HEK293 (cell line): ENCODE measurements around the gene ACHE.

Source experiments
- FEZF1 ChIP-seq: fragments of 450-650 bp; formaldehyde crosslinking; IDR thresholded peaks from 2 replicates; pipeline ENCODE4 v1.5.1; 2016; ENCODE audit warnings: missing biosample characterization, missing genetic modification characterization
- GFI1B ChIP-seq: fragments of 450-650 bp; formaldehyde crosslinking; IDR thresholded peaks from 2 replicates; pipeline ENCODE4 v1.5.1; 2016; ENCODE audit warnings: missing biosample characterization, missing genetic modification characterization
- GLI2 ChIP-seq: fragments of 450-650 bp; formaldehyde crosslinking; IDR thresholded peaks from 2 replicates; pipeline ENCODE4; 2017; ENCODE audit warnings: missing biosample characterization, missing genetic modification characterization, low read depth, borderline replicate concordance
- GLI4 ChIP-seq: fragments of 450-650 bp; formaldehyde crosslinking; IDR thresholded peaks from 2 replicates; pipeline ENCODE4 v1.5.1; 2016; ENCODE audit warnings: missing biosample characterization, missing genetic modification characterization
- HOXA7 ChIP-seq: sonication (generic); formaldehyde crosslinking; IDR thresholded peaks from 2 replicates; pipeline ENCODE4 v1.8.1; 2022; ENCODE audit warnings: missing genetic modification reagents, borderline replicate concordance
- KLF1 ChIP-seq: fragments of 450-650 bp; formaldehyde crosslinking; IDR thresholded peaks from 2 replicates; pipeline ENCODE4 v1.5.1; 2016; ENCODE audit warnings: missing biosample characterization, missing genetic modification characterization
- PRDM1 ChIP-seq: fragments of 450-650 bp; formaldehyde crosslinking; IDR thresholded peaks from 2 replicates; pipeline ENCODE4; 2016; ENCODE audit warnings: missing biosample characterization, missing genetic modification characterization
- SCRT1 ChIP-seq: fragments of 450-650 bp; formaldehyde crosslinking; IDR thresholded peaks from 2 replicates; pipeline ENCODE4 v1.5.1; 2016; ENCODE audit warnings: missing biosample characterization, missing genetic modification characterization, borderline replicate concordance
- ZBTB21 ChIP-seq: fragments of 450-650 bp; formaldehyde crosslinking; IDR thresholded peaks from 2 replicates; pipeline ENCODE4 v1.5.1; 2017; ENCODE audit warnings: missing biosample characterization, missing genetic modification characterization
- ZFHX2 ChIP-seq: fragments of 450-650 bp; formaldehyde crosslinking; conservative IDR thresholded peaks from 2 replicates; pipeline ENCODE4 v1.5.1; 2016; ENCODE audit warnings: missing biosample characterization, missing genetic modification characterization
- ZNF175 ChIP-seq: fragments of 450-650 bp; formaldehyde crosslinking; IDR thresholded peaks from 2 replicates; pipeline ENCODE4 v1.5.1; 2016; ENCODE audit warnings: missing biosample characterization, missing genetic modification characterization
- ZNF23 ChIP-seq: fragments of 450-650 bp; formaldehyde crosslinking; IDR thresholded peaks from 2 replicates; pipeline ENCODE4 v1.5.1; 2016; ENCODE audit warnings: missing biosample characterization, missing genetic modification characterization, borderline replicate concordance
- ZNF24 ChIP-seq: fragments of 450-650 bp; formaldehyde crosslinking; IDR thresholded peaks from 2 replicates; pipeline ENCODE4 v1.5.1; 2016; ENCODE audit warnings: missing biosample characterization, missing genetic modification characterization
- ZNF394 ChIP-seq: fragments of 450-650 bp; formaldehyde crosslinking; IDR thresholded peaks from 2 replicates; pipeline ENCODE4 v1.5.1; 2016; ENCODE audit warnings: missing biosample characterization, missing genetic modification characterization, mild to moderate bottlenecking, moderate library complexity, borderline replicate concordance
- ZNF404 ChIP-seq: fragments of 450-650 bp; formaldehyde crosslinking; IDR thresholded peaks from 2 replicates; pipeline ENCODE4 v1.5.1; 2017; ENCODE audit warnings: missing biosample characterization, missing genetic modification characterization
- ZNF596 ChIP-seq: fragments of 450-650 bp; IDR thresholded peaks from 2 replicates; pipeline ENCODE4 v1.5.0; 2018; ENCODE audit warnings: missing biosample characterization, mild to moderate bottlenecking, missing genetic modification characterization, moderate library complexity
- ZNF624 ChIP-seq: fragments of 450-650 bp; formaldehyde crosslinking; IDR thresholded peaks from 2 replicates; pipeline ENCODE4 v1.5.1; 2017; ENCODE audit warnings: missing biosample characterization, missing genetic modification characterization
- ZNF639 ChIP-seq: fragments of 450-650 bp; formaldehyde crosslinking; IDR thresholded peaks from 2 replicates; pipeline ENCODE4 v1.5.1; 2016; ENCODE audit warnings: missing biosample characterization, missing genetic modification characterization
- ZNF747 ChIP-seq: fragments of 450-650 bp; formaldehyde crosslinking; IDR thresholded peaks from 2 replicates; pipeline ENCODE4 v1.5.1; 2016; ENCODE audit warnings: missing biosample characterization, missing genetic modification characterization
- ZNF837 ChIP-seq: fragments of 450-650 bp; formaldehyde crosslinking; IDR thresholded peaks from 2 replicates; pipeline ENCODE4 v1.5.1; 2016; ENCODE audit warnings: missing biosample characterization, missing genetic modification characterization
- ZSCAN16 ChIP-seq: fragments of 450-650 bp; formaldehyde crosslinking; IDR thresholded peaks from 2 replicates; pipeline ENCODE4 v1.5.1; 2016; ENCODE audit warnings: missing biosample characterization, missing genetic modification characterization
- ZXDB ChIP-seq: fragments of 450-650 bp; formaldehyde crosslinking; IDR thresholded peaks from 2 replicates; pipeline ENCODE4 v1.5.1; 2016; ENCODE audit warnings: missing biosample characterization, missing genetic modification characterization
- TF ChIP-seq, protein P1 (sequence below): fragments of 450-650 bp; formaldehyde crosslinking; IDR thresholded peaks from 2 replicates; pipeline ENCODE4 v1.5.1; 2016; ENCODE audit warnings: missing biosample characterization, missing genetic modification characterization
- TF ChIP-seq, protein P2 (sequence below): fragments of 450-650 bp; formaldehyde crosslinking; conservative IDR thresholded peaks from 2 replicates; pipeline ENCODE4 v1.5.1; 2016; ENCODE audit warnings: low read depth, missing biosample characterization, missing genetic modification characterization
- TF ChIP-seq, protein P3 (sequence below): fragments of 450-650 bp; formaldehyde crosslinking; IDR thresholded peaks from 2 replicates; pipeline ENCODE4 v1.5.1; 2016; ENCODE audit warnings: missing biosample characterization, missing genetic modification characterization, low read depth

Gene ACHE

DNA sequence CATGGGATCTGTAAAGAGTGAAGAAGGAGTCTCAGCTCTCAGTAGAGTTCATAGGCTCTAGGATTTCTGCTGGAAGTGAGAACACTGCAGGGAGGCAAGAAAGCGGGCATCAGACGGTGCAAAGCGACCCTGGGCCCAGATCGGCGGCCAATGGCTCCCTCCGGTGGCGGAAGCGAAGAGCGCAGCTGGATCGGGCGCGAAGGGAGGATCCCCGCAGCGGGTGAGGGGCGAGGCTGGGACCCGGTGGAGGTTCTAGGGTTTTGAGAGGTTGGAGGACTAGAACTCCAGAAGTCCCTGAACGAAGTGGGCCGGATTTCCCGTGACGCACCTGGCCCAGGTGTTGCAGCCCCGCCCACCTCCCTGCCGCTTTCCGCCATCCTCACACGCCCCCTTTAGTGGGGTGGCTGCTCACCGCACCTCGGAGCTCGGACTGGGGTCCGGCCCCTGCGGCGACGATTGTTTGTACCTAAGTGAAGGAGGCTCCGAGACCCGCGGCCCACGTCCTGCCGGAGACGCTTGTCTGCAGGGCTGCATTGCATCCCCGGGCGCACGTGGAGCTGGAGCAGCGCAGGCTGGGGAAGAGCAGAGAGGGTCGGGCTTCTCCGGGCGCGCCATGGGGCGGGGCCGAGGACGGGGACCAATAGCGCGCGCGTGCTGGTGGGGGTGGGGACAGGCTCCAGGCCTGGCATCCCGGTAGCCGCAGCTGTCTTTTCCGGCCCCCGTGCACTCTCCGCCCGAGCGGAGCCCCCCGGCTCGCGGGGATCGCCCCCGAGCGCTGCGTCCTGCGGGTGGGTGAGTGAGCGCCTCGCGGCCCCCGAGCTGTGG is 43.4 kb downstream of the ACHE start, which contains the start of gene SLC12A9 (continued):
- TF ChIP-seq ZNF639 (tag by site-specific recombination) (no peak), ZFHX2 (peak; percentile 50; the same call in 1 of the 2 replicates), KLF1 (tag by site-specific recombination) (peak; percentile 55), ZNF837 (tag by site-specific recombination) (no peak), ZNF394 (tag by site-specific recombination) (peak; percentile 98; the same call in 1 of the 2 replicates), ZSCAN16 (tag by site-specific recombination) (0 out of 2 replicates have a peak, but pooled peaks have one; percentile 27), GFI1B (no peak), GLI4 (0 out of 2 replicates have a peak, but pooled peaks have one; percentile 23), FEZF1 (no peak), HOXA7 (CRISPR knock-in tag) (no peak), ZNF624 (no peak), ZXDB (tag by site-specific recombination) (peak; percentile 66), ZNF24 (peak; percentile 53), ZNF747 (tag by site-specific recombination) (no peak), ZBTB21 (tag by site-specific recombination) (0 out of 2 replicates have a peak, but pooled peaks have one; percentile 13), SCRT1 (tag by site-specific recombination) (no peak), ZNF404 (tag by site-specific recombination) (no peak), PRDM1 (tag by site-specific recombination) (no peak), GLI2 (tag by site-specific recombination) (no peak), ZNF23 (tag by site-specific recombination) (no peak), ZNF175 (tag by site-specific recombination) (no peak), ZNF596 (tag by site-specific recombination) (no peak)
- TF ChIP-seq, protein P1, sequence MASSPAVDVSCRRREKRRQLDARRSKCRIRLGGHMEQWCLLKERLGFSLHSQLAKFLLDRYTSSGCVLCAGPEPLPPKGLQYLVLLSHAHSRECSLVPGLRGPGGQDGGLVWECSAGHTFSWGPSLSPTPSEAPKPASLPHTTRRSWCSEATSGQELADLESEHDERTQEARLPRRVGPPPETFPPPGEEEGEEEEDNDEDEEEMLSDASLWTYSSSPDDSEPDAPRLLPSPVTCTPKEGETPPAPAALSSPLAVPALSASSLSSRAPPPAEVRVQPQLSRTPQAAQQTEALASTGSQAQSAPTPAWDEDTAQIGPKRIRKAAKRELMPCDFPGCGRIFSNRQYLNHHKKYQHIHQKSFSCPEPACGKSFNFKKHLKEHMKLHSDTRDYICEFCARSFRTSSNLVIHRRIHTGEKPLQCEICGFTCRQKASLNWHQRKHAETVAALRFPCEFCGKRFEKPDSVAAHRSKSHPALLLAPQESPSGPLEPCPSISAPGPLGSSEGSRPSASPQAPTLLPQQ (tag by site-specific recombination) = peak; percentile 77
- TF ChIP-seq, protein P2, sequence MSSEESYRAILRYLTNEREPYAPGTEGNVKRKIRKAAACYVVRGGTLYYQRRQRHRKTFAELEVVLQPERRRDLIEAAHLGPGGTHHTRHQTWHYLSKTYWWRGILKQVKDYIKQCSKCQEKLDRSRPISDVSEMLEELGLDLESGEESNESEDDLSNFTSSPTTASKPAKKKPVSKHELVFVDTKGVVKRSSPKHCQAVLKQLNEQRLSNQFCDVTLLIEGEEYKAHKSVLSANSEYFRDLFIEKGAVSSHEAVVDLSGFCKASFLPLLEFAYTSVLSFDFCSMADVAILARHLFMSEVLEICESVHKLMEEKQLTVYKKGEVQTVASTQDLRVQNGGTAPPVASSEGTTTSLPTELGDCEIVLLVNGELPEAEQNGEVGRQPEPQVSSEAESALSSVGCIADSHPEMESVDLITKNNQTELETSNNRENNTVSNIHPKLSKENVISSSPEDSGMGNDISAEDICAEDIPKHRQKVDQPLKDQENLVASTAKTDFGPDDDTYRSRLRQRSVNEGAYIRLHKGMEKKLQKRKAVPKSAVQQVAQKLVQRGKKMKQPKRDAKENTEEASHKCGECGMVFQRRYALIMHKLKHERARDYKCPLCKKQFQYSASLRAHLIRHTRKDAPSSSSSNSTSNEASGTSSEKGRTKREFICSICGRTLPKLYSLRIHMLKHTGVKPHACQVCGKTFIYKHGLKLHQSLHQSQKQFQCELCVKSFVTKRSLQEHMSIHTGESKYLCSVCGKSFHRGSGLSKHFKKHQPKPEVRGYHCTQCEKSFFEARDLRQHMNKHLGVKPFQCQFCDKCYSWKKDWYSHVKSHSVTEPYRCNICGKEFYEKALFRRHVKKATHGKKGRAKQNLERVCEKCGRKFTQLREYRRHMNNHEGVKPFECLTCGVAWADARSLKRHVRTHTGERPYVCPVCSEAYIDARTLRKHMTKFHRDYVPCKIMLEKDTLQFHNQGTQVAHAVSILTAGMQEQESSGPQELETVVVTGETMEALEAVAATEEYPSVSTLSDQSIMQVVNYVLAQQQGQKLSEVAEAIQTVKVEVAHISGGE (tag by site-specific recombination) = peak; percentile 4; the same call in 1 of the 2 replicates
- TF ChIP-seq, protein P3, sequence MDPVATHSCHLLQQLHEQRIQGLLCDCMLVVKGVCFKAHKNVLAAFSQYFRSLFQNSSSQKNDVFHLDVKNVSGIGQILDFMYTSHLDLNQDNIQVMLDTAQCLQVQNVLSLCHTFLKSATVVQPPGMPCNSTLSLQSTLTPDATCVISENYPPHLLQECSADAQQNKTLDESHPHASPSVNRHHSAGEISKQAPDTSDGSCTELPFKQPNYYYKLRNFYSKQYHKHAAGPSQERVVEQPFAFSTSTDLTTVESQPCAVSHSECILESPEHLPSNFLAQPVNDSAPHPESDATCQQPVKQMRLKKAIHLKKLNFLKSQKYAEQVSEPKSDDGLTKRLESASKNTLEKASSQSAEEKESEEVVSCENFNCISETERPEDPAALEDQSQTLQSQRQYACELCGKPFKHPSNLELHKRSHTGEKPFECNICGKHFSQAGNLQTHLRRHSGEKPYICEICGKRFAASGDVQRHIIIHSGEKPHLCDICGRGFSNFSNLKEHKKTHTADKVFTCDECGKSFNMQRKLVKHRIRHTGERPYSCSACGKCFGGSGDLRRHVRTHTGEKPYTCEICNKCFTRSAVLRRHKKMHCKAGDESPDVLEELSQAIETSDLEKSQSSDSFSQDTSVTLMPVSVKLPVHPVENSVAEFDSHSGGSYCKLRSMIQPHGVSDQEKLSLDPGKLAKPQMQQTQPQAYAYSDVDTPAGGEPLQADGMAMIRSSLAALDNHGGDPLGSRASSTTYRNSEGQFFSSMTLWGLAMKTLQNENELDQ (tag by site-specific recombination) = no peak
